IMR-90 (cell line): ENCODE data around the gene MAPK11. TPM values are rescaled to one million over a fixed set of nuclear protein-coding genes. Genes with fewer than 3 reads are reported as not detected.

Source experiments
- ATAC-seq: fragments of 200-7000 bp; cut with Tn5 transposase; 2 replicates; pipeline ENCODE4 v1.9.1; 2020; ENCODE audit warnings: low read depth, mild to moderate bottlenecking, moderate library complexity
- BruUV-seq: library from RNA; stranded (reverse); fragments of 400-500 nt; replicated peaks from 2 replicates; lab custom pipeline; 2021; lab: Mats Ljungman, UMichigan
- CTCF ChIA-PET: fragments of 300-600 bp; formaldehyde crosslinking; extraction: SDS; loops from one replicate; lab custom pipeline; 2021; ENCODE audit warnings: antibody characterized with exemption; lab: Yijun Ruan, JAX
- POLR2A ChIA-PET: fragments of 300-600 bp; sonication (Branson Sonifier 250); formaldehyde crosslinking; loops from one replicate; lab custom pipeline; 2022; ENCODE audit warnings: antibody characterized with exemption; ENCODE audit not compliant: unreplicated experiment; lab: Charles Lee
- DNase-seq: peaks from one replicate; pipeline ENCODE4 v3.0.0; 2013
- H2AFZ ChIP-seq: replicated peaks from 2 replicates; pipeline ENCODE3; 2013; ENCODE audit warnings: low read length, mild to moderate bottlenecking; ENCODE audit not compliant: poor library complexity
- H2AK5ac ChIP-seq: 2 replicates; pipeline ENCODE4 v1.6.1; 2013; ENCODE audit warnings: low read depth, low read length, inconsistent platforms
- H2AK9ac ChIP-seq: replicated peaks from 2 replicates; pipeline ENCODE3; 2013; ENCODE audit warnings: mild to moderate bottlenecking, low read depth, low read length, moderate library complexity; ENCODE audit not compliant: poor library complexity
- H2BK120ac ChIP-seq: 2 replicates; pipeline ENCODE4 v1.6.1; 2013; ENCODE audit warnings: low read depth, low read length, inconsistent platforms
- H2BK15ac ChIP-seq: 3 replicates; pipeline ENCODE4 v1.6.1; 2013; ENCODE audit warnings: low read depth, low read length, inconsistent platforms
- H2BK20ac ChIP-seq: 2 replicates; pipeline ENCODE4 v1.6.1; 2013; ENCODE audit warnings: low read depth, mild to moderate bottlenecking, inconsistent platforms, low read length, moderate library complexity
- H2BK5ac ChIP-seq: 2 replicates; pipeline ENCODE4 v1.6.1; 2013; ENCODE audit warnings: mild to moderate bottlenecking, low read depth, low read length, inconsistent platforms; ENCODE audit not compliant: poor library complexity, severe bottlenecking
- H3K14ac ChIP-seq: replicated peaks from 2 replicates; pipeline ENCODE4 v1.6.1; 2013; ENCODE audit warnings: low read depth, low read length, inconsistent platforms
- H3K18ac ChIP-seq: 2 replicates; pipeline ENCODE4 v1.6.1; 2013; ENCODE audit warnings: low read depth, low read length, control low read depth
- H3K23ac ChIP-seq: 2 replicates; pipeline ENCODE4 v1.6.1; 2013; ENCODE audit warnings: low read depth, low read length, inconsistent platforms
- H3K27ac ChIP-seq: 2 replicates; pipeline ENCODE4 v1.5.1; 2013; ENCODE audit warnings: mild to moderate bottlenecking, control low read depth, low read length; ENCODE audit not compliant: insufficient read depth
- H3K27me3 ChIP-seq: 2 replicates; pipeline ENCODE4 v1.6.1; 2013; ENCODE audit warnings: low read length; ENCODE audit not compliant: control insufficient read depth, insufficient read depth
- H3K36me3 ChIP-seq: 2 replicates; pipeline ENCODE4 v1.6.1; 2013; ENCODE audit warnings: low read length, mixed read lengths; ENCODE audit not compliant: control insufficient read depth, insufficient read depth
- H3K4ac ChIP-seq: 2 replicates; pipeline ENCODE4 v1.6.1; 2013; ENCODE audit warnings: low read depth, low read length, inconsistent platforms
- H3K4me1 ChIP-seq: 2 replicates; pipeline ENCODE4 v1.6.1; 2013; ENCODE audit warnings: low read length, mixed read lengths; ENCODE audit not compliant: control insufficient read depth, insufficient read depth
- H3K4me2 ChIP-seq: 2 replicates; pipeline ENCODE4 v1.6.1; 2013; ENCODE audit warnings: low read depth, mild to moderate bottlenecking, control low read depth, low read length, moderate library complexity
- H3K4me3 ChIP-seq: 2 replicates; pipeline ENCODE4 v1.5.1; 2013; ENCODE audit warnings: low read depth, mild to moderate bottlenecking, control low read depth, low read length, moderate library complexity; ENCODE audit not compliant: insufficient read depth
- H3K56ac ChIP-seq: 2 replicates; pipeline ENCODE4 v1.6.1; 2013; ENCODE audit warnings: low read length, inconsistent platforms; ENCODE audit not compliant: insufficient read depth; ENCODE audit errors: extremely low read depth
- H3K79me1 ChIP-seq, 2 experiments: 2 replicates each; pipeline ENCODE4 v1.6.1; 2013; ENCODE audit warnings: low read length in 2 of 2, inconsistent platforms in 1 of 2, low read depth in 1 of 2
- H3K9ac ChIP-seq: 2 replicates; pipeline ENCODE4 v1.6.1; 2013; ENCODE audit warnings: low read depth, low read length, control low read depth
- H3K9me1 ChIP-seq: 2 replicates; pipeline ENCODE4 v1.6.1; 2013; ENCODE audit warnings: low read length, inconsistent platforms; ENCODE audit not compliant: insufficient read depth
- H3K9me3 ChIP-seq: 2 replicates; pipeline ENCODE4 v1.6.1; 2013; ENCODE audit warnings: low read length; ENCODE audit not compliant: control insufficient read depth, insufficient read depth
- H4K20me1 ChIP-seq: 2 replicates; pipeline ENCODE4 v1.6.1; 2013; ENCODE audit warnings: low read length, inconsistent platforms; ENCODE audit not compliant: insufficient read depth
- H4K5ac ChIP-seq: 2 replicates; pipeline ENCODE4 v1.6.1; 2013; ENCODE audit warnings: mild to moderate bottlenecking, low read depth, low read length, control low read depth
- H4K8ac ChIP-seq, 2 experiments: 2 replicates each; pipeline ENCODE4 v1.6.1; 2013; ENCODE audit warnings: low read depth in 2 of 2, low read length in 2 of 2, control low read depth in 1 of 2, inconsistent platforms in 1 of 2
- H4K91ac ChIP-seq: 2 replicates; pipeline ENCODE4 v1.6.1; 2013; ENCODE audit warnings: low read depth, low read length, inconsistent platforms; ENCODE audit not compliant: insufficient read depth
- CEBPB ChIP-seq: IDR thresholded peaks from 2 replicates; pipeline ENCODE4 v1.6.1; 2012; ENCODE audit warnings: low read depth, low read length, improper control_type of control experiment
- MAZ ChIP-seq: IDR thresholded peaks from 2 replicates; pipeline ENCODE4 v1.6.1; 2012; ENCODE audit warnings: low read depth, mild to moderate bottlenecking, low read length, improper control_type of control experiment, moderate library complexity, borderline replicate concordance
- WGBS, 2 experiments: methylation state at CpG; one replicate each; pipeline versions ENCODE4 v1.1.5 to v1.1.7; 2013; ENCODE audit warnings: missing lambda C conversion rate in 2 of 2; ENCODE audit not compliant: insufficient read length in 1 of 2; ENCODE audit errors: extremely low coverage in 2 of 2; 5-methylcytosine and 5-hydroxymethylcytosine counted together
- dilution Hi-C: fragments of 300-500 bp; cut with HindIII; formaldehyde crosslinking; loops from one replicate; pipeline ENCODE4 v1.14.3; 2018; ENCODE audit warnings: low sequenced_read_pairs; ENCODE audit not compliant: unreplicated experiment
- in situ Hi-C: fragments of 300-500 bp; cut with MboI; formaldehyde crosslinking; loops from 3 replicates; pipeline ENCODE4 v1.14.3; 2019; ENCODE audit warnings: low sequenced_read_pairs, inconsistent platforms, mixed read lengths
- intact Hi-C: fragments of 100-400 bp; cut with micrococcal nuclease; formaldehyde crosslinking; loops from 2 replicates; pipeline ENCODE4 v1.10.0; 2022
- polyA plus RNA-seq, 3 experiments: library from polyadenylated mRNA; depleted of rRNA; stranded (reverse); fragments of >200 nt; gene quantifications; 2 replicates each; pipeline ENCODE4 v1.2.3, GENCODE V29; 2012; ENCODE audit warnings: low replicate concordance in 1 of 3
- total RNA-seq: library from RNA; depleted of rRNA; stranded (reverse); fragments of >200 nt; gene quantifications from 2 replicates; pipeline ENCODE4 v1.2.3, GENCODE V29; 2012

Gene MAPK11
- total and polyA plus RNA-seq, 2 of the 4 experiments (the other 2 are of a cell fraction), result 8.1 to 14.4 TPM

DNA sequence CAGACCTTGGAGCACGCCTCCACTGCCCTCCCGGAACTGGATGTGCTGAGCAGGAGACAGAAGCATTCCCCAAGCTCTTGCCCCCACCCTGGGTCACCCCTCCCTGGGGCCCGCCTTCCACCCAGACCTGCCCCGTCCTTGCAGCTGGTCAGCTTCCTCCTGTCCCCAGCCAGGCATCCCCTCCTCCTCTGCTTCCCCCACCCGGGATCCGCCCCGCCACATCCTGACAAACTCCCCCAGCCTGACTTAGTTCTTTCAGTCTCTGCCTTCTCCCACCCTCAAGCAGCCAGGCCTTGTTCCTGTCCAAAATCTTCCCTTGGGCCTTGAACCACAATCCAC, 38.4 kb upstream of the MAPK11 start:
- Histone ChIP-seq H3K9me3 (no peaks in the 10 kb centered on the region), H3K4me2 (peak overlapping the region; percentile 15; the same call in 1 of the 2 replicates), H3K27ac (peak overlapping the region; percentile 67), H2AFZ (peak overlapping the region; percentile 81), H3K56ac (no peak overlapping the region), H3K27me3 (no peaks in the 10 kb centered on the region), H4K91ac (peak overlapping the region; percentile 97), H3K9me1 (peaks cover 19% of the 10 kb centered on the region), H2BK15ac (peak overlapping the region; percentile 94; the same call in 2 of the 3 replicates), H2AK5ac (peak overlapping the region; percentile 95; the same call in 1 of the 2 replicates), H2BK5ac (peak overlapping the region; percentile 92), H2AK9ac (peak overlapping the region; percentile 92), H3K23ac (peak overlapping the region; percentile 63), H3K4me3 (no peak overlapping the region), H2BK20ac (peak overlapping the region; percentile 79), H3K79me1 (peaks cover 0 to 27% of the 10 kb centered on the region in 2 experiments; a peak in 1 of 4 replicates), H4K5ac (peak overlapping the region; percentile 95), H3K18ac (peak overlapping the region; percentile 78), H2BK120ac (peak overlapping the region; percentile 86), H3K4me1 (peaks cover 33% of the 10 kb centered on the region), H3K36me3 (peaks cover 10% of the 10 kb centered on the region; the same call in 1 of the 2 replicates), H3K4ac (peak overlapping the region; percentile 96), H4K8ac (peak overlapping the region; percentile 88 to 93; a peak in 3 of 4 replicates), H3K9ac (peak overlapping the region; percentile 50; the same call in 1 of the 2 replicates), H3K14ac (peak overlapping the region; percentile 86; the same call in 1 of the 2 replicates), H4K20me1 (peaks cover 27% of the 10 kb centered on the region)
- in situ Hi-C loops, result no loop called here
- DNase-seq, result peak; percentile 40
- dilution Hi-C loops, result no loop called here
- intact Hi-C loops, result loop anchor here (5.0 kb wide), 1 partner anchor 36 kb away; the partner anchor contains the start of gene MAPK11
- ATAC-seq, result peak; percentile 4
- no TSS peak for BruUV-seq
- no peak for TF ChIP-seq CEBPB
- peak; percentile 43; the same call in 1 of the 2 replicates for TF ChIP-seq MAZ
- POLR2A ChIA-PET, result interaction anchor here (0.7 to 1.4 kb wide), 2 partner anchors 12 to 15 kb away, joined by 4 read pairs; no protein-coding TSS in a partner anchor
- CTCF ChIA-PET, result no interaction called here
- 29% methylated on average over 3 of the region's 7 CpGs; no CpG with 5 or more reads in 1 of the 2 experiments for WGBS, 2 experiments
